CD4-positive, alpha-beta T cell treated with Interleukin-2 at 100 ng/mL for 4 hours (primary cell): ENCODE results near the gene P2RY14.
"Not testable (repeated sequence)": the region's sequence is repeated elsewhere in the genome, so short reads cannot be mapped to it uniquely, and the experiment has no call there.

Experiments used
- DNase-seq: peaks from one replicate; pipeline ENCODE4 v3.0.0-alpha.2; 2020; ENCODE audit warnings: low spot score

P2RY14 gene

GRCh38 chr3:151259664-151260063, 18.7 kb downstream of the P2RY14 start:
- DNase-seq: no peak

GRCh38 chr3:151256749-151257148, 21.6 kb downstream of the P2RY14 start:
- DNase-seq: no peak

- no peak for DNase-seq
These were observed 29.5 kb downstream of the P2RY14 start for GRCh38 chr3:151248772-151249337.

GRCh38 chr3:151242006-151242405, 36.3 kb downstream of the P2RY14 start:
- DNase-seq: not testable (repeated sequence)

GRCh38 chr3:151236736-151237135, 41.6 kb downstream of the P2RY14 start:
- DNase-seq: no peak

- DNase-seq: no peak
These were observed 42.0 kb downstream of the P2RY14 start for GRCh38 chr3:151236316-151236715.

GRCh38 chr3:151234825-151235224, 43.5 kb downstream of the P2RY14 start:
- DNase-seq: no peak

GRCh38 chr3:151232991-151233390, 45.4 kb downstream of the P2RY14 start:
- DNase-seq: no peak

- DNase-seq: not testable (repeated sequence)
These were observed 45.9 kb downstream of the P2RY14 start for GRCh38 chr3:151232403-151232802.

GRCh38 chr3:151230646-151231045, 47.7 kb downstream of the P2RY14 start:
- DNase-seq: peak; percentile 29

- DNase-seq: no peak
These were observed 49.7 kb downstream of the P2RY14 start for GRCh38 chr3:151228666-151229040.

- DNase-seq: peak; percentile 90
These were observed 50.3 kb downstream of the P2RY14 start for GRCh38 chr3:151227807-151228665.

- DNase-seq: no peak
These were observed 51.0 kb downstream of the P2RY14 start for GRCh38 chr3:151227266-151227806.

GRCh38 chr3:151226825-151227224, 51.5 kb downstream of the P2RY14 start:
- DNase-seq: no peak

GRCh38 chr3:151226088-151226563, 52.2 kb downstream of the P2RY14 start:
- peak; percentile 37 for DNase-seq

- DNase-seq: peak; percentile 63
These were observed 53.0 kb downstream of the P2RY14 start for GRCh38 chr3:151225040-151225975.

GRCh38 chr3:151224268-151224866, 54.0 kb downstream of the P2RY14 start:
- no peak for DNase-seq

GRCh38 chr3:151219056-151219455, 59.3 kb downstream of the P2RY14 start:
- DNase-seq: no peak

GRCh38 chr3:151218136-151218535, 60.2 kb downstream of the P2RY14 start:
- no peak for DNase-seq

GRCh38 chr3:151216641-151217607, 61.4 kb downstream of the P2RY14 start:
- no peak for DNase-seq
